Measurements from ENCODE around the gene USH2A.
A peak's percentile ranks its signal among the peaks of the same experiment; 100 is the strongest.
"Not testable (repeated sequence)": the region's sequence is repeated elsewhere in the genome, so short reads cannot be mapped to it uniquely, and the experiment has no call there.

The USH2A gene

DNA sequence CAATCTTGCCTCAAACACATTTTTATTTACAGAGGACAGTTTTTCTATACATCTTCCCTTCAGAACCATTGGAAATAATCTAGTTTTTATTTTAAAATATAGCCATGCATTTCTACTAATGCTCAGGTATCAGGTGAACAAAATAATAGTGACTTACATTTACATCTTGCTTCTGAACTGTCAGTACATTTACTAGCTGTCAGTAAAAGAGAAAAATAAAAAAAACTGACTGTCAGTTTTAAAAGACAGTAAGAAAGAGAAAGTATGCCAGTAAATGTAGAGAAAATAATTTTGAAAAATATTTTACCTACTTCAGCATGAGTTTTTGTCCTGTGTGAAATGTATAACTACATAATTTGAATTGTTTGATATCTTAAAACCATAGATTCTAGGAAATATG lies 33.5 kb downstream of the USH2A start:
- no peak for DNase-seq (ENCODE audit: low read depth, low spot score)

GRCh38 chr1:216388558-216388957 lies 34.7 kb downstream of the USH2A start:
- peak; percentile 60 for DNase-seq (ENCODE audit: low read depth, low spot score)

DNA sequence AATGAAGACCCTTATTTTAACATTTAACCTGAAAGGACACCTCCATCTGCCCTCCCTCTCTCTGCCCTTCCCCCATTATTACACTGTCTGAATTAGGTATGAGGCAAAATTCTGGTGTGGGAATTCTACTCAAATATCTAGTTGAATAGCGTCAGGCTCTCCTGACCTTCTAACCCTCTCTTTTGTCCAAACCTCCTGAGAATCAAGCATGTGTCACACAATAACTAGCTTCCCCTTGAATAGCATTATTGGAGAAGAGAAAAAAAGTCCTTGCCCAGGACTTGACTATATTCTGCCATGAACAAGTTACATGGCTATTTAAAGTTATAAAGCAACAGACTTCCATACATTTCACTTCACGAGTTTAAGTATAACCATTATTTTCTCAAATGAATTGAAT lies 35.5 kb downstream of the USH2A start:
- DNase-seq (ENCODE audit: low read depth, low spot score), result no peak

DNA sequence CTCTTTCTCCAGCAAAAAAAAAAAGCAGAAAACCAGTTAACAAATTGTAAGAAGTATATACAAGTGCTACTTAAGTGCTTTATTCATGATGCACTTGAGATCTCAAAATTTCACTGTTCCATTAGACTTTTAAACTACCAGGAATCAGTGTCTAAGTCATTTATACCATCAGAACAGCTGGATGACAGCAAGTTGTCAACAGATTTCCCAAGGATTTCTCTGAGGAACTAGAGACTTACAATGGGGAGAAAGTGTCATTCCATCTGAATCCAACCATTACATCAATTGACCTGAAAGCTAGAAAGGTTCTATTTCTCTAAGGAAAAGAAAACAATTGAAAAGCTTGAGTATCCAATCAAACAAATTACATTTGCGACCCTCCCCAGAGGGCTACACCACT lies 43.8 kb downstream of the USH2A start:
- no peak for DNase-seq (ENCODE audit: low read depth, low spot score)

- no peak for DNase-seq (ENCODE audit: low read depth, low spot score)
These were observed 55.0 kb downstream of the USH2A start for GRCh38 chr1:216368249-216368648.

DNA sequence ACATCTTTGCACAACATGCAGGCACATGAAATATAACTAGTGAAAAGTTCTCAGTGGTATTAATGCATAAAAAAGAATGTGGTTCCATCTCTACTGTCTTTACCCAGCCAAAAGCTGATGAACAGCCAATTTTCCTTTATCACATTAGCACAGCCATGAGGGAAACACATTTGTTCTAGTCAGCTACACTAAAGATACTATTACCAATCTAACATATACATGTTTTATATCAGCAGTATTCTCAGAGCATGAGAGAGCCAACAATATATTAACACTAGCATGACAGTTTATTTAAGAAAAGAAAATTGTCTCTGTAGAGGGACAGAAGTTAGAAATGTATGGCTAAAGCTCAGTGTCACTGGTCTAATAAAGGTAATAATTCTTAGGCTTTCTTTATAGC lies 56.3 kb downstream of the USH2A start:
- DNase-seq (ENCODE audit: low read depth, low spot score), result no peak

- no peak for DNase-seq (ENCODE audit: low read depth, low spot score)
These were observed 66.3 kb downstream of the USH2A start for GRCh38 chr1:216356945-216357344.

DNA sequence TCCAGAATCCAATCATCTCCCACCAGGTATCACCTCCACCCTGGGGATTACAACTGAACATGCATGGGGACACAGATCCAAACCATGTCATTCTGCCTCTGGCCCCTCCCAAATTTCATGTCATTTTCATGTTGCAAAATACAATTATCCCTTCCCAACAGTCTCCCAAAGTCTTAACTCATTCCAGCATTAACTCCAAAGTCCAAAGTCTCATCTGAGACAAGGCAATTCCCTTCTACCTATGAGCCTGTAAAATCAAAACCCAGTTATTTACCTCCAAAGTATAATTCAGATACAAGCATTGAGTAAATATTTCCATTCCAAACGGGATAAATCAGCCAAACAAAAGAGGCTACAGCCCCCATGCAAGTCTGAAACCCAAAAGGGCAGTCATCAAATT lies 73.1 kb downstream of the USH2A start:
- no peak for DNase-seq (ENCODE audit: low read depth, low spot score)

GRCh38 chr1:216346526-216346925 lies 76.7 kb downstream of the USH2A start:
- no peak for DNase-seq (ENCODE audit: low read depth, low spot score)

DNA sequence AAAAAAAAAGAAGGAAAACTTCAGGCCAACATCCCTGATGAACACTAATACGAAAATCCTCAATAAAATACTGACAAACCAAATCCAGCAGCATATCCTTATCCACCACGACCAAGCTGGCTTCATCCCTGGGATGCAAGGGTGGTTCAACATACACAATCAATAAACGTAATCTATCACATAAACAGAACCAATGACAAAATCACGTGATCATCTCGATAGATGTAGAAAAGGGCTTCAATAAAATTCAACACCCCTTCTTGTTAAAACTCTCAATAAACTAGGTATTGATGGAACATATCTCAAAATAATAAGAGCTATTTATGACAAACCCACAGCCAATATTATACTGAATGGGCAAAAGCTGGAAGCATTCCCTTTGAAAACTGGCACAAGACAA lies 82.7 kb downstream of the USH2A start:
- DNase-seq (ENCODE audit: low read depth, low spot score), result not testable (repeated sequence)

- no peak for DNase-seq (ENCODE audit: low read depth, low spot score)
These were observed 90.8 kb downstream of the USH2A start for GRCh38 chr1:216332462-216332861.

DNA sequence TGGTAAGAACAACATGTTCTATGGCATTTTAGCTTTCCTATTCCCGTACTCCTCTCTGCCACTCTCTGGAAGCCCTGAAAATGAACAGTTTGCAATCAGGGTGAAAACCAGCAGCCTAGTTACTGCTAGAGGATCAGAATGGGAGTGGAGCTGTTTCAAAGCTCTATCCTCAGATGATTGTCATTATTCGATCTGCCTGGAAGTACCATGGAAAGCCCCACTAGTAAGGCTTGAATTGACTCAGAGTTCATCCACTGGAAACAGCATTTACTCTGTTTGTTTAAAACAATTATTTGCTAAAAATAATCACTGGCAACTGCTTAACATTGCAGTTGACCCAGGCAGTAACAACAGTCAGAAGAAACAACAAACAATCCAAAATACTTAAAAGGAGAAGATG lies 91.2 kb downstream of the USH2A start:
- DNase-seq (ENCODE audit: low read depth, low spot score), result no peak

DNA sequence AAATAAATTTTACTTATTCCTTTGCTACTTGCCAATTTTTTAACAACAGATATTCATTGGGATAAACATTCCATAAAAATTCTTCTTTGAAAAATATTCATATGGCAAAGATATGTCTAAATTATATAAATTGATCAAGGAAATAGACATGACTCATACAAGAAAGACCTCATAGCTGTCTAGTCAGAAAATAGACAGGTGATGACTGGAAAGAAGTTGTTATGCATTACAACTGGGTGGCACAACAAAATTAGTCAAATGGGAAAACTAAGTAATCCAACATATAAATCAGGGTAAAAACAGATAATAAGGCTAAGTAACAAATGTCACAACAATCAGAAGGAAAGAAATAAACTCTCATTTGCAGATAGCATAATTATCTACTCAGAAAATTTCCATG lies 92.0 kb downstream of the USH2A start:
- no peak for DNase-seq (ENCODE audit: low read depth, low spot score)

DNA sequence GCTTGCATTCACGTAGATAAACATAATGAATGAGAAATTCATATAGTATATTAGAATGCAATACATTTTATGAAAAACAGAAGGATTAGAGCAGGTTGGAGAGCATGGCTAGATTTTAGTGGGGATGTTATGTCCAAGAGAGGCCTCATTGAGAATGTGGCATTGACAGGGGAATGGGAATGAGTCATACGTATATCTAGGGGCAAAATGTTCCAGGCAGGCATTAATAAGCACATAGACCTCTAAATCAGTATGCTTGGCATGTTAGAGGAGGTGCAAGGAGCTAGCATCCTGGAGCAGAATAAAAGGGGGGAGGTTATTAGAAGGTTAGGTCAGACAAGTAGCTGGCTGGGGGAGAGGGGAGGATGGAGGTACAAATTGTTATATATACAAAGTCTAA lies 93.0 kb downstream of the USH2A start:
- DNase-seq (ENCODE audit: low read depth, low spot score), result no peak

DNA sequence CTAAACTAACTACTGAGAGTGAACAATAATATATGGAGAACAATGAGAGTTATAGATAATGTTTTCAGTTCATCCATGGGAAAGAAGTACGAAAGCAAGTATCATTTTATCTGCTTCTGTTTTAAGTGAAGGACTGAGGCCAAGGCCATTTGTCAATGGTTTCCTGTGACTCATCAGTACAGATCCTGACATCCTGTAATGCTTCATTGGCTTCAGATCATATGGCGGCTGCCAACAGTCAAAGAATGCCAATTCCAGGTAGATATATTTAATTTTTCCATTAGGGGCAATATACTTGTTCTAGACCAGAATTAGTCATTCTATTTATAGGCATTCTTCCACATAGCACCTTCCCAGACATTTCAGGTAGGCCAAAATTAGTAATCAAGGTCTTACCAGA lies 97.3 kb downstream of the USH2A start:
- no peak for DNase-seq (ENCODE audit: low read depth, low spot score)

- no peak for DNase-seq (ENCODE audit: low read depth, low spot score)
These were observed 97.9 kb downstream of the USH2A start for GRCh38 chr1:216325336-216325735.

DNA sequence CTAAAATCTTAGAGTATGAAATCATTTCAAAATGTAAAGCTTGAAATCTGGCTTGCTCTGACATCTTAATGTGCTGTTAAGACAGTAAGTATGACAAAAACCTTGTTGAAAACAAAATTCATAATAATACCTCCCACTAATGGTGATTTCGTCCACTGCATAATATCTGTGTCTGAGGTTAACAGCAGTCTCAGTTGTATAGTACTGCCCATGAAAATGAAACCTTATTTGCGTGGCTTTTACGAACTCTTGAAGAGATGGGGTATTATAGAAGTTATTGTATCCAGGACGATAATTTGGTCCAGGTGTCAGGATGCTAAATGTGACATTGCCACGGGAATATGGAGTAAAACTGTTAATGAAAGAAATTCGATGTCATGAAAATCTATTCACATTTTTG lies 99.9 kb downstream of the USH2A start:
- DNase-seq (ENCODE audit: low read depth, low spot score), result no peak

DNA sequence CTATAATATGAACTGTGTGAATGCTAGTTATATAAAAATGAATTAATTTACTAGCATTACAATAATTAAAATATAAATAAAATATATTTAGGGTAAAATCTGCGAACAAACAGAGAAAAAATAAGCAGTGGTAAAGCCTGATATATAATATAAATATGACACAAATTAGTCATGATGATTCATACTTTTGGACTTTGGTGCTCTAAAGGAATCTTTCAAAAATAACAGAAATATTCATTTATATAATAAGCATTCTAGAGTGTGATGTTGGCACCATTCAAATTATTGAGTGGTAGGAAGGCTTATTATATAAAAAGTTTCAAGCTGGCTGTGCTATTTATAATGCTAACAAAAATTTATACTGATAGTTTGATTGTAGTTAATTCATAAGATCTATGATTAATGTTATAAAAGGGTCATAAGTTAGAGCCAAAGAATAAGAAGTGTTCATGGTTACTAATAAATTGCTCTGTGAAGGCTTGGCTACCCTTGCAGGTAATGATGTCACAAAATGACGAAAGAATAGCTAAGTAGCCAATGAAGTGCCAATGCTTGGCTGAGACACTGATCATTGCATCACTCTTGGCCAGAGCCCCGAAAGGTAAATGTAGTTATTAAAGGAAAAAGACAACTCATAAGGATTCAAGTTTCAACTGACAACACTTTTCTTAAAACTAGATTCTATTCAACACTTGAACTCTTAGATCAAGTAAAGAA lies 108.7 kb downstream of the USH2A start:
- no peak for DNase-seq (ENCODE audit: low read depth, low spot score)

GRCh38 chr1:216310776-216311175 lies 112.5 kb downstream of the USH2A start:
- DNase-seq (ENCODE audit: low read depth, low spot score), result peak; percentile 30

- no peak for DNase-seq (ENCODE audit: low read depth, low spot score)
These were observed 116.4 kb downstream of the USH2A start for GRCh38 chr1:216306830-216307229.

DNA sequence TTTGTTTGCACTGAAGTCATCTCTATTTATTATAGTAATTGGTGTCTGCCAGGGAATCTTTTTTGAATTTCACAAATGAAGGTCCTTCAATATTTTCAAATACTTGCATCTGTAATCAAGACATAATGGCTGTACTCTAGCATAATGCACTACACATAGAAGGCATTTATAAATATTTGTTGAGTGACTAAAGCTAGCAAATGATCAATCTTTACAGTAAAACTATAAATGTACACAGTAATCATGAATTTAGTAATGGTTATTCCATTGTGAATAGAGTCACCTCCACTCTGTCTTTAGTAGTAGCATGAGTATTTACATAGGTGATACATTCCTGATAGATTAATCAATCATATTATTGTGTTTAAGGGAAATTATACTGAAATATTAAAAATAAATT lies 119.6 kb downstream of the USH2A start:
- no peak for DNase-seq (ENCODE audit: low read depth, low spot score)

- DNase-seq (ENCODE audit: low read depth, low spot score), result no peak
These were observed 129.6 kb downstream of the USH2A start for GRCh38 chr1:216293683-216294082.

DNA sequence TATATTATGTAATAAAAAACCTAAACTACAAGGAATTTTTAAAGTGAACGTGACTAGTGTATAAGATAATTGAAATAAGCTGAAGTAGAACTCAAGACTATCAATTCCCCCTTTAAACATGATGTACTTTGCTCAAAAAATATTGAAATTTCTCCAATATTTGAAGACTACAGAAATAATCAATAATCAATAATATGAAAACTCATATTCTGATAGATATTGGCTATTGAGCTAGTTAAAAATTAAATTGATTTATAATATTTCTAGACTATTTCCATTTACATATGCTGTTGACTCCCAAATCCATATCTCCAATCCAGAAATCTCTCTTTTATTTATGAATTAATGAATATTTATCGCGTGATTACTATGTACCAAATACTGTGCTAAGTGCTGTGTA lies 133.2 kb downstream of the USH2A start:
- DNase-seq (ENCODE audit: low read depth, low spot score), result no peak

DNA sequence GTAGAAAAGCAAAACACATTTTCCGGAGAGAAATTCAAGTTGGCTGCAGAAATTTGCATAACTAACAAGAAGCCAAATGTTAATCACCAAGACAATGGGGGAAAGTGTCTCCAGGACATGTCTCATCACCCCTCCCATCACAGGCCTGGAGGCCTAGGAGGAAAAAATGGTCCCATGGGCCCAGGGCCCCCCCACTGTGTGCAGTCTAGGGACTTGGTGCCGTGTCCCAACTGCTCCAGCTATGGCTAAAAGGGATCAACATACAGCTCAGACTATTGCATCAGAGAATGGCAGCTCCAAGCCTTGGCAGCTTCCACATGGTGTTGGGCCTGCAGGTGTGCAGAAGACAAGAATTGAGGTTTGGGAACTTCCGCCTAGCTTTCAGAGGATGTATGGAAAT lies 138.2 kb downstream of the USH2A start:
- no peak for DNase-seq (ENCODE audit: low read depth, low spot score)
